Upper lobe of left lung (tissue), 4 donors: ENCODE results near the gene INPP4B.

ENCODE experiments used
- EP300 ChIP-seq, 4 donors: sonication (generic); formaldehyde crosslinking; IDR thresholded peaks; one replicate each; pipeline ENCODE4 v1.5.1; 2017; ENCODE audit warnings: antibody characterized with exemption in 4 of 4, control low read depth in 2 of 4
- POLR2A ChIP-seq, 4 donors: fragments of 450-650 bp; IDR thresholded peaks; one replicate each; pipeline ENCODE4 v1.5.1; 2016 to 2017; ENCODE audit warnings: antibody characterized with exemption in 4 of 4, mild to moderate bottlenecking in 2 of 4
- POLR2AphosphoS5 ChIP-seq, 2 donors: sonication (generic); formaldehyde crosslinking; IDR thresholded peaks; one replicate each; pipeline ENCODE4 v1.5.1; 2017; ENCODE audit warnings: antibody characterized with exemption in 2 of 2
- TF ChIP-seq, protein P1 (sequence below), 6 experiments: fragments of 450-650 bp in 4 of 6; fragments of 200-600 bp in 2 of 6; sonication (generic) in 2 of 6; IDR thresholded peaks; one replicate each; pipeline ENCODE4 v1.5.1; 2016 to 2019; ENCODE audit warnings: antibody characterized with exemption in 6 of 6

DNA sequence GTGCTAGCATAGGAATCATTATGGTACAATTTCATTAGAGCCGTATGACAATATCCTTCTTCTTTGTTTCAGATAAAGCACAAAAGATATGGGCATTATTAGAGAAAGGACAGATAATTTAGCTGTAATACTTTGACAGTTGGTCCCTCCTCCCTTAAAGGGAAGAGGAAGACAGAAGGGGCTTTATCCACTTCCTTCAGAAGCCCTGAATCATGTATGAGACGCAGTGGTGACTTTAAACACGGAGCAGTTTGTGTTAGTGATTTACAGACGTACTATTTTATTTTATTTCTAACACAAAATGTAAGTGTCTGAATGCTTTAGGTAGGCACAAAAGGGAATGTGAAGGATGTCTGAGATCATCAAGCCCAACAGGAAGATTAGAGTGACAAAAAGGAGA lies 742.1 kb downstream of the INPP4B start:
- TF ChIP-seq, protein P1, sequence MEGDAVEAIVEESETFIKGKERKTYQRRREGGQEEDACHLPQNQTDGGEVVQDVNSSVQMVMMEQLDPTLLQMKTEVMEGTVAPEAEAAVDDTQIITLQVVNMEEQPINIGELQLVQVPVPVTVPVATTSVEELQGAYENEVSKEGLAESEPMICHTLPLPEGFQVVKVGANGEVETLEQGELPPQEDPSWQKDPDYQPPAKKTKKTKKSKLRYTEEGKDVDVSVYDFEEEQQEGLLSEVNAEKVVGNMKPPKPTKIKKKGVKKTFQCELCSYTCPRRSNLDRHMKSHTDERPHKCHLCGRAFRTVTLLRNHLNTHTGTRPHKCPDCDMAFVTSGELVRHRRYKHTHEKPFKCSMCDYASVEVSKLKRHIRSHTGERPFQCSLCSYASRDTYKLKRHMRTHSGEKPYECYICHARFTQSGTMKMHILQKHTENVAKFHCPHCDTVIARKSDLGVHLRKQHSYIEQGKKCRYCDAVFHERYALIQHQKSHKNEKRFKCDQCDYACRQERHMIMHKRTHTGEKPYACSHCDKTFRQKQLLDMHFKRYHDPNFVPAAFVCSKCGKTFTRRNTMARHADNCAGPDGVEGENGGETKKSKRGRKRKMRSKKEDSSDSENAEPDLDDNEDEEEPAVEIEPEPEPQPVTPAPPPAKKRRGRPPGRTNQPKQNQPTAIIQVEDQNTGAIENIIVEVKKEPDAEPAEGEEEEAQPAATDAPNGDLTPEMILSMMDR (IDR thresholded peaks at IDR 0.05), result no peak
- TF ChIP-seq POLR2AphosphoS5 (IDR thresholded peaks at IDR 0.05) (no peak), POLR2A (IDR thresholded peaks at IDR 0.05) (no peak), EP300 (IDR thresholded peaks at IDR 0.05) (no peak)
